Activated CD4-positive, alpha-beta T cell treated with anti-CD3 and anti-CD28 coated beads, Interleukin-2, Interleukin-4, amounts not matched to agents 100 ng/mL and 50 ng/mL, durations not matched to agents 16 hours and 8 hours (primary cell): ENCODE data around the gene LRRC9.
A peak's percentile ranks its signal among the peaks of the same experiment; 100 is the strongest.
"Not testable (repeated sequence)": the region's sequence is repeated elsewhere in the genome, so short reads cannot be mapped to it uniquely, and the experiment has no call there.

Experiments used
- DNase-seq: peaks from one replicate; pipeline ENCODE4 v3.0.0-alpha.2; 2020; ENCODE audit warnings: low spot score

Gene LRRC9

GRCh38 chr14:59919570-59920377 is at the start of gene LRRC9:
LRRC9 (plus strand) TSS chr14:59920144.
- no peak for DNase-seq

GRCh38 chr14:59870277-59871165 is 49.4 kb upstream of the LRRC9 start, which contains the start of gene RTN1:
RTN1 (minus strand) TSS chr14:59870776; CDS start chr14:59870630, 146 bp downstream.
- DNase-seq, result peak; percentile 8

- no peak for DNase-seq
Observed at GRCh38 chr14:59871166-59871495, 48.8 kb upstream of the LRRC9 start.

DNA sequence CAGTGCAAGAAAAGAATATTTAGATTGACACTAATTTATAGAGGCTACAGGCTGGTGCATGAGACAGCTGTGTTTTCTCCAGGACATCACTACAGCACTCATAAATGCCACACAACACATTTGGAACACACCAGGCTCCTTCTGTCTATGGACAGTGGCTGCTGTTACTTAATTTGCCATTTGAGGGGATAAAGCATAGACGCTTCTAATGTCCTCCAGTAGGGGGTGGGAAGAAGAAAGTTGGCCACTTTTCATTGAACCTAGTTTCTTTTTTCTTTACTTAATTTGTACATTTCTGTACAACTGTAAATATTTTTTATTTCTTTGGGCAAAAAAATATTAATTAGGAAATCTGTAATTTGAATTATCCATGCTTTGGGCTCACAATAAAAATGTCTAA is 37.0 kb upstream of the LRRC9 start:
- DNase-seq, result no peak

DNA sequence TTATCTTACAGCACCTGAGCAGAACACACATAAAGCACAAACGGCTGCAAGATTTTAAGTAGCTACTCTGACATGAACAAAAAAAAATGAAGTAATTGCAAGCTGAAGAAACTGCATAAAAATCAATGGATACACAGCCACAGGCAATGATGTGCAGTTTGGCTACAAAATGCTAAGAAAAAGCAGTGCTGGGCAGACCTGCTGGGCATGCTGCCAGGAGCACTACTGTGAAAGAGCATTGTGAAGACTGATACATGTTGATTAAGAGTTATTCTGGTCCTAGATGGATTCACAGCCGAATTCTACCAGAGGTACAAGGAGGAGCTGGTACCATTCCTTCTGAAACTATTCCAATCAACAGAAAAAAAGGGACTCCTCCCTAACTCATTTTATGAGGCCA is 29.3 kb upstream of the LRRC9 start:
- DNase-seq, result no peak

DNA sequence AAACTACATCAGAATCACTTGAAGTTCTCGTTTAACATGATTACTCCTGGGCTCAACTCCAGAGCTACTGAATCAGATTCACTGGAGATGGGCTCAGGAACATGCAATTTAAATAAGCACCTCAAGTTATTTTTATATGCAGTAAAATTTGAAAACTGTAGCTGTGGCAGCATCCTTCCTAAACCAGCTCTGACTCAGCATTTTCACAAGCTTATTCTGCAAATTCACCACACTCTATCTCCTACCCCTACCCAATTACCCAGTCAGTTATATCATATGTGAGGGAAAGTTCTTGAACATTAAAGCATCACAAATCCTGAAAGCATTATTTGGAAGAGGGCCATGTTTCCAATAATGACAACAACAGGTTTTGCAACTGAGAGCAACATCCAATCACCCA is 24.2 kb upstream of the LRRC9 start:
- DNase-seq, result no peak

GRCh38 chr14:59897757-59898383 is 22.1 kb upstream of the LRRC9 start:
- DNase-seq, result no peak

GRCh38 chr14:59900556-59900955 is 19.4 kb upstream of the LRRC9 start:
- no peak for DNase-seq

- DNase-seq, result no peak
Observed at GRCh38 chr14:59904184-59904583, 15.8 kb upstream of the LRRC9 start.

DNA sequence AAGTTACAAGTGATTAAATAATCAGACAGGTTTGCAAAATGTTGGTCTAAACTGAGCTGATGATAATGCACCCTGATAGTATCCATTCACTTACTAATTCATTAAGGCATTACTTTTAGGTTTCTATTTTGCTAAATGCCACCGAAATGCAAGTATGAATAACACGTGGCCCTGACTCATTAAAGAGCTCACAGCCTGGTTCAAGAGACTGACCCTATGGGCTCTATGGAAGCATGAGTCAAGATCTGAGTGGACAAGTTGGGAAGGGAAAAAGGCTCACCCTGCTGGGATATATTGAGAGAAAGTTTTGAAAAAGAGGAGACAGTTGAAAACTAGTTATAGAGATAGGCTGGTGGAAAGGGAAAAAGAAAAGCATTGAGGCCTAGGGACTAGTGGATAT is 14.8 kb upstream of the LRRC9 start:
- DNase-seq, result no peak

GRCh38 chr14:59912443-59912842 is 7.5 kb upstream of the LRRC9 start:
- DNase-seq, result no peak

GRCh38 chr14:59913187-59913586 is 6.8 kb upstream of the LRRC9 start:
- no peak for DNase-seq

- no peak for DNase-seq
Observed at GRCh38 chr14:59918824-59919569, 947 bp upstream of the LRRC9 start.

GRCh38 chr14:59920378-59920683 is 387 bp downstream of the LRRC9 start:
- no peak for DNase-seq

DNA sequence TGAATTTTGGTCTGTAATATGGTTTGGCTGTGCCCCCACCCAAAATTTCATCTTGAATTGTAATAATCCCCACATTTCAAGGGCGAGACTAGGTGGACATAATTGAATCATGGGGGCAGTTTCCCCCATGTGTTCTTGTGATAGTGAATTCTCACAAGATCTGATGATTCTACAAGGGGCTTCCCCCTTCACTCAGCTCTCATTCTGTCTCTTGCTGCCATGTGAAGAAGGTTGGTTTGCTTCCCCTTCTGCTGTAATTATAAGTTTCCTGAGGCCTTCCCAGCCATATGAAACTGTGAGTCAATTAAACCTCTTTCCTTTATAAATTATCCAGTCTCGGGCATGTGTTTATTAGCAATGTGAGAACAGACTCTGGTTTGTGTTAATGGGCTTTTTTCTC is 5.9 kb downstream of the LRRC9 start:
- DNase-seq, result peak; percentile 17

- DNase-seq, result peak; percentile 30
Observed at GRCh38 chr14:59926534-59926933, 6.6 kb downstream of the LRRC9 start.

GRCh38 chr14:59931237-59931636 is 11.3 kb downstream of the LRRC9 start:
- no peak for DNase-seq

DNA sequence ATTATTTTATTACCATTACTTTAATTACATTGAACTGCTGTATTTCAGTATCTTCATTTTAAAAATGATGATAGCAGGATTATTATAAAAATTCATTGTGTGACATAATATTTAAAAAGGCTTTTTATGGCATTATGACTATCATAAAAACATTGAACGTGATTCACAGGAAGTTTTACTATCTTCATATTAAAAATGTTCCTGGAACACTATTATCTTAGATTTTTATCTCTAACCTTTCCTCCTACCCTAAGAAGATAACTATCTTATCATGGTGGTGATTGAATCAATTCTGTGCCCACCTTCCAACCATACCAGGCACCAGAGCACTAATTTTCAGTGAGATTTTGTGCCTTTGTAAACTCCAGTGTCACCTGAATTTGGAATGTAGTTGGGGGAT is 16.2 kb downstream of the LRRC9 start:
- DNase-seq, result no peak

GRCh38 chr14:59939828-59940227 is 19.9 kb downstream of the LRRC9 start:
- no peak for DNase-seq

GRCh38 chr14:59942296-59942862 is 22.4 kb downstream of the LRRC9 start:
- not testable (repeated sequence) for DNase-seq

- no peak for DNase-seq
Observed at GRCh38 chr14:59944909-59945308, 25.0 kb downstream of the LRRC9 start.

DNA sequence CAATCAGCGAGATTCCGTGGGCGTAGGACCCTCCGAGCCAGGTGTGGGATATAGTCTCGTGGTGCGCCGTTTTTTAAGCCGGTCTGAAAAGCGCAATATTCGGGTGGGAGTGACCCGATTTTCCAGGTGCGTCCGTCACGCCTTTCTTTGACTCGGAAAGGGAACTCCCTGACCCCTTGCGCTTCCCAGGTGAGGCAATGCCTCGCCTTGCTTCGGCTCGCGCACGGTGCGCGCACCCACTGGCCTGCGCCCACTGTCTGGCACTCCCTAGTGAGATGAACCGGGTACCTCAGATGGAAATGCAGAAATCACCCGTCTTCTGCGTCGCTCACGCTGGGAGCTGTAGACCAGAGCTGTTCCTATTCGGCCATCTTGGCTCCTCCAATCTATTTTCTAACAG is 32.2 kb downstream of the LRRC9 start:
- not testable (repeated sequence) for DNase-seq
